Kidney epithelial cell (primary cell): ENCODE results near the gene IMMP2L. TPM values are rescaled to one million over a fixed set of nuclear protein-coding genes. Genes with fewer than 3 reads are reported as not detected.

Experiments used
- DNase-seq: peaks from one replicate; pipeline ENCODE4 v3.0.0-alpha.2; 2010; ENCODE audit warnings: low read depth
- H3K27me3 ChIP-seq: 2 replicates; pipeline ENCODE4 v1.6.0; 2011; ENCODE audit warnings: low read length; ENCODE audit not compliant: control insufficient read depth, insufficient read depth
- H3K36me3 ChIP-seq: 2 replicates; pipeline ENCODE4 v1.5.1; 2011; ENCODE audit warnings: low read length; ENCODE audit not compliant: control insufficient read depth, insufficient read depth
- H3K4me3 ChIP-seq: 2 replicates; pipeline ENCODE4 v1.5.1; 2011; ENCODE audit warnings: low read depth, mild to moderate bottlenecking, control low read depth, low read length
- total RNA-seq: library from RNA; depleted of rRNA; stranded (reverse); fragments of >200 nt; gene quantifications from 2 replicates; pipeline ENCODE4 v1.2.3, GENCODE V29; 2015
- TF ChIP-seq, protein P1 (sequence below): IDR thresholded peaks from 2 replicates; pipeline ENCODE4 v1.5.1; 2011; ENCODE audit warnings: mild to moderate bottlenecking, moderate library complexity, low read length, control low read depth, inconsistent platforms; ENCODE audit not compliant: insufficient read depth, poor library complexity, severe bottlenecking

Gene IMMP2L
- total RNA-seq, 1 donor from 2014 or later = 30.8 TPM

- H3K4me3 ChIP-seq = no peak overlapping the region
- no peaks in the 10 kb centered on the region for H3K27me3 ChIP-seq
- no peaks in the 10 kb centered on the region for H3K36me3 ChIP-seq
- TF ChIP-seq, protein P1, sequence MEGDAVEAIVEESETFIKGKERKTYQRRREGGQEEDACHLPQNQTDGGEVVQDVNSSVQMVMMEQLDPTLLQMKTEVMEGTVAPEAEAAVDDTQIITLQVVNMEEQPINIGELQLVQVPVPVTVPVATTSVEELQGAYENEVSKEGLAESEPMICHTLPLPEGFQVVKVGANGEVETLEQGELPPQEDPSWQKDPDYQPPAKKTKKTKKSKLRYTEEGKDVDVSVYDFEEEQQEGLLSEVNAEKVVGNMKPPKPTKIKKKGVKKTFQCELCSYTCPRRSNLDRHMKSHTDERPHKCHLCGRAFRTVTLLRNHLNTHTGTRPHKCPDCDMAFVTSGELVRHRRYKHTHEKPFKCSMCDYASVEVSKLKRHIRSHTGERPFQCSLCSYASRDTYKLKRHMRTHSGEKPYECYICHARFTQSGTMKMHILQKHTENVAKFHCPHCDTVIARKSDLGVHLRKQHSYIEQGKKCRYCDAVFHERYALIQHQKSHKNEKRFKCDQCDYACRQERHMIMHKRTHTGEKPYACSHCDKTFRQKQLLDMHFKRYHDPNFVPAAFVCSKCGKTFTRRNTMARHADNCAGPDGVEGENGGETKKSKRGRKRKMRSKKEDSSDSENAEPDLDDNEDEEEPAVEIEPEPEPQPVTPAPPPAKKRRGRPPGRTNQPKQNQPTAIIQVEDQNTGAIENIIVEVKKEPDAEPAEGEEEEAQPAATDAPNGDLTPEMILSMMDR = no peak
- no peak for DNase-seq
Measured at GRCh38 chr7:111138193-111138569, 424.1 kb downstream of the IMMP2L start.

DNA sequence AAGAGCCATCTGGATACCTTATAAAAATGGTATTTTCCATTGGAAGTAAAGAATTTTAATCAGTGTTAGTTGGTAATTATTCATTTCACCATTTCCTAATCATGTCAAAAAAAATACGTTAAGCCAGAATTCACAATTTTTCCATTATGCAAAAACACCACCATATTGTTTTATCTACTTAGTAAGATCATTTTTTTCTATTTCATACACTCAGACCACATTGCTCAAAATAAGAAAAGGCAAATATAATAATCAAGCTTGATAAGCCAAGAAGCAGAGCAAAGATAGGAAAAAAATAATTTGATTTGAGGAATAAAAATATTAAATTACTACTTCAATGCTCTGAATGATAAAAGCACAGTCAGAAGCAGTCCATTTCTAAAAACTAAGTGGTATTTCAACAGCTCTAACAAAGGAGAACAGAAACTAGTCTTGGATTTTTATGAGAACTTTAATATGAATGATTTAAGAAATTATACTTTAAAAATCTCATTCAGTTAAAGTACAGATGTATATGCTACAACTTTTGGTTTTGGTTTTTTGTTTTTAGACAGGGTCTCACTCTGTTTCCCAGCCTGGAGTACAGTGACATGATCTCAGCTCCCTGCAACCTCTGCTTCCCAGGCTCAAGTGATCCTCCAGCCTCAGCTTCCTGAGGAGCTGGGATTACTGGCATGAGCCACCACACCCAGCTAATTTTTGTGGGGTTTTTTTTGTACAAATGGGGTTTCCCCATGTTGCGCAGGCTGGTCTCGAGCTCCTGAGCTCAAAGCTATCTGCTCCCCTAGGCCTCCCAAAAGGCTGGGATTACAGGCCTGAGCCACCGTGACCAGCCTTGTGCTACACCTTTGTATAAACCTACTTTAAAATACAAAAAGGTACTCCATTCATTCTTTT is 424.7 kb downstream of the IMMP2L start:
- H3K36me3 ChIP-seq = no peaks in the 10 kb centered on the region
- no peak for DNase-seq
- no peaks in the 10 kb centered on the region for H3K27me3 ChIP-seq
- no peak overlapping the region for H3K4me3 ChIP-seq
- TF ChIP-seq, protein P1 = no peak

DNA sequence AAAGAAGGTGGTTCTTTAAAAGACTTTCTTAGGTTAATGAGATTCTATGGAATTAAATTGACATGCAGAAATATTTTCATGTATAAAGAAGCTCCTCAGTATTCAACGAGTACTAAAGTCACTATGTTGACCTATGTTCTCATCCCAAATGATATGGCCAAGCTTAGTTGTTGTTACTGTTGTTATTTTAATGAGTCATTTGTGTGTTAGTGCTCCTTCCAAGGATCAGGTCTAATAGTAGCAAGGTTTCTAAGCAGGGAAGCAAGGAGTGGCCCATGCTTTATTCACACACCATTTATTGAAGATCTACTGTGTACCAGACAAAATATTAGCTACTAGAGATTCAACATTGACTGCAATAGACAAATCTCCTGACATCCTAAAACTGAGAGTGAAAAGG is 429.5 kb downstream of the IMMP2L start:
- Histone ChIP-seq H3K36me3 (no peaks in the 10 kb centered on the region), H3K27me3 (no peaks in the 10 kb centered on the region), H3K4me3 (no peak overlapping the region)
- TF ChIP-seq, protein P1 = no peak
- DNase-seq = no peak

GRCh38 chr7:111129435-111129834 is 432.9 kb downstream of the IMMP2L start:
- DNase-seq = no peak
- H3K4me3 ChIP-seq = no peak overlapping the region
- no peaks in the 10 kb centered on the region for H3K27me3 ChIP-seq
- H3K36me3 ChIP-seq = no peaks in the 10 kb centered on the region
- TF ChIP-seq, protein P1 = no peak

DNA sequence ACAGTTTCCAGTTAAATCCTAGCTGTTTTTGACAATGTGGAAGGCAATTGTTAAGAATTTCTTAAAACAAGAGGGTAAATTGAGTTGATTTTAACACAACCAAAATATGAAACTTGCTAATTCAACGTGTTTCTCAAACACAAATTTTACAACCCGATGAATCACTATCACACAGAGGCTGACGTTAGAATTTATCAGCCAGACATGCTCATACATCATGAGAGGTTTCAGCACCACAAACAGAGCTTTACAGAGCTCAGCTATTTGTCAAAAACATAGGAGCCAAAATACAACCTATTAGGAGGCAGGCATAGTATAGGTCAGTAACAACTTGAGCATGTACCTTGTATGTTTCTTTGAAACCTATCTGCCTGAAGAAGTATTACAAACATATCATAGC is 435.3 kb downstream of the IMMP2L start:
- DNase-seq = no peak
- TF ChIP-seq, protein P1 = no peak
- no peaks in the 10 kb centered on the region for H3K27me3 ChIP-seq
- no peaks in the 10 kb centered on the region for H3K36me3 ChIP-seq
- no peak overlapping the region for H3K4me3 ChIP-seq

GRCh38 chr7:111115966-111116365 is 446.3 kb downstream of the IMMP2L start:
- no peak for DNase-seq
- H3K4me3 ChIP-seq = no peak overlapping the region
- TF ChIP-seq, protein P1 = no peak
- H3K27me3 ChIP-seq = no peaks in the 10 kb centered on the region
- no peaks in the 10 kb centered on the region for H3K36me3 ChIP-seq
